ENCODE data around the gene AFAP1L2. TPM values are rescaled to one million over a fixed set of nuclear protein-coding genes. Genes with fewer than 3 reads are reported as not detected.

The AFAP1L2 gene
- total and polyA plus RNA-seq, 7 donors: 0.75 to 3.6 (median 1.7) TPM

GRCh38 chr10:114343623-114344505, 60.4 kb downstream of the AFAP1L2 start:
- H3K4me3 ChIP-seq: no peak overlapping the region
- H3K27ac ChIP-seq: no peak overlapping the region
- ATAC-seq (no peak), DNase-seq (no peak)
- H3K4me1 ChIP-seq: no peaks in the 10 kb centered on the region
- intact Hi-C loops (cut with DNase I): no loop called here
- no peaks in the 10 kb centered on the region for H3K36me3 ChIP-seq (ENCODE audit: insufficient read depth in 1 of 2, low read depth in 1 of 2)
- 61 to 67% (median 62%) methylated on average over 11 of the region's 11 CpGs for WGBS, 3 donors
- TF ChIP-seq, protein P1, sequence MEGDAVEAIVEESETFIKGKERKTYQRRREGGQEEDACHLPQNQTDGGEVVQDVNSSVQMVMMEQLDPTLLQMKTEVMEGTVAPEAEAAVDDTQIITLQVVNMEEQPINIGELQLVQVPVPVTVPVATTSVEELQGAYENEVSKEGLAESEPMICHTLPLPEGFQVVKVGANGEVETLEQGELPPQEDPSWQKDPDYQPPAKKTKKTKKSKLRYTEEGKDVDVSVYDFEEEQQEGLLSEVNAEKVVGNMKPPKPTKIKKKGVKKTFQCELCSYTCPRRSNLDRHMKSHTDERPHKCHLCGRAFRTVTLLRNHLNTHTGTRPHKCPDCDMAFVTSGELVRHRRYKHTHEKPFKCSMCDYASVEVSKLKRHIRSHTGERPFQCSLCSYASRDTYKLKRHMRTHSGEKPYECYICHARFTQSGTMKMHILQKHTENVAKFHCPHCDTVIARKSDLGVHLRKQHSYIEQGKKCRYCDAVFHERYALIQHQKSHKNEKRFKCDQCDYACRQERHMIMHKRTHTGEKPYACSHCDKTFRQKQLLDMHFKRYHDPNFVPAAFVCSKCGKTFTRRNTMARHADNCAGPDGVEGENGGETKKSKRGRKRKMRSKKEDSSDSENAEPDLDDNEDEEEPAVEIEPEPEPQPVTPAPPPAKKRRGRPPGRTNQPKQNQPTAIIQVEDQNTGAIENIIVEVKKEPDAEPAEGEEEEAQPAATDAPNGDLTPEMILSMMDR (IDR thresholded peaks at IDR 0.05): no peak
- no peaks in the 10 kb centered on the region for H3K9me3 ChIP-seq
- no peaks in the 10 kb centered on the region for H3K27me3 ChIP-seq (ENCODE audit: insufficient read depth in 3 of 3, low read length in 2 of 3)

DNA sequence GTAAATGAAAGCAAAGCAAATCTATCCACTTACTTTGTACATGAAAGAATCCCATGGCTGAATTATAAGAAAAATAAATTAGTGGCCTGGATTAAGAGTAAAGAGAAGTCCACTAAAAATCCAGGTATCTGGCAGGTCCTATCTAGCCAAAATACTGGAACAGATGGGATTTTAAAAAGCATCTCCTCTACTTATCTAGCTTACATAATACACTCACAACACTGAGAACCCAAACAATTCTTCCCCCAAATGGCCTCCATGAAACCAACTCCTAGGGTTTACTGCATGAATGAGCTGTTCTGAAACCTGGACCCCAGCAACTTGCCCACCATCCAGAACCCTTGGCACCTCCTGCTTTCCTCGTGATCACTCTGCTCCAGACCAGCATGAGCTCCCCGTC, 61.3 kb downstream of the AFAP1L2 start:
- H3K4me1 ChIP-seq: no peaks in the 10 kb centered on the region
- no peaks in the 10 kb centered on the region for H3K9me3 ChIP-seq
- DNase-seq: no peak
- WGBS, 3 donors: 65 to 85% (median 65%) methylated on average over 2 of the region's 2 CpGs
- H3K27me3 ChIP-seq (ENCODE audit: insufficient read depth in 3 of 3, low read length in 2 of 3): no peaks in the 10 kb centered on the region
- H3K4me3 ChIP-seq: no peak overlapping the region
- intact Hi-C loops (cut with DNase I): no loop called here
- no peak overlapping the region for H3K27ac ChIP-seq
- no peaks in the 10 kb centered on the region for H3K36me3 ChIP-seq (ENCODE audit: insufficient read depth in 1 of 2, low read depth in 1 of 2)
- TF ChIP-seq, protein P1 (IDR thresholded peaks at IDR 0.05): no peak
- ATAC-seq: no peak

DNA sequence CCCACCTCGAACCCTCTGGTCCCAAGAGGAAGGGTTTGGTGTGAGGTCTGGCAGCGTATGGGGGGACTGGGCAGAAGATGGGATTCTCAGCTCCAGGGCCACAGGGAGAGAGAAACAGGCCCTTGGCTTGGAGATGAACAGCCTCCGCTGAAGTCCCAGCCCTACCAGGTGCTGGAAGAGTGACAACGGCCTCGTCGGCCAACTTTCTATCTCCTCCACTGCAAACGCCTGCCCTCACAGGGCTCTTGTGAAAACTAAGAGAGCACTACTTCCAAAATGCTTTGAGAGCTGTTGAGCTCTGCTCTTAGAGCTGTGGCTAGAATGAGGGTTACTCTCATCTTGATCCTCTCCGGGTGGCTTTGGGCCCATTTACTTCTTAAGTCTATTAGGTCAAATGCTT, 63.5 kb downstream of the AFAP1L2 start:
- no peak for ATAC-seq

DNA sequence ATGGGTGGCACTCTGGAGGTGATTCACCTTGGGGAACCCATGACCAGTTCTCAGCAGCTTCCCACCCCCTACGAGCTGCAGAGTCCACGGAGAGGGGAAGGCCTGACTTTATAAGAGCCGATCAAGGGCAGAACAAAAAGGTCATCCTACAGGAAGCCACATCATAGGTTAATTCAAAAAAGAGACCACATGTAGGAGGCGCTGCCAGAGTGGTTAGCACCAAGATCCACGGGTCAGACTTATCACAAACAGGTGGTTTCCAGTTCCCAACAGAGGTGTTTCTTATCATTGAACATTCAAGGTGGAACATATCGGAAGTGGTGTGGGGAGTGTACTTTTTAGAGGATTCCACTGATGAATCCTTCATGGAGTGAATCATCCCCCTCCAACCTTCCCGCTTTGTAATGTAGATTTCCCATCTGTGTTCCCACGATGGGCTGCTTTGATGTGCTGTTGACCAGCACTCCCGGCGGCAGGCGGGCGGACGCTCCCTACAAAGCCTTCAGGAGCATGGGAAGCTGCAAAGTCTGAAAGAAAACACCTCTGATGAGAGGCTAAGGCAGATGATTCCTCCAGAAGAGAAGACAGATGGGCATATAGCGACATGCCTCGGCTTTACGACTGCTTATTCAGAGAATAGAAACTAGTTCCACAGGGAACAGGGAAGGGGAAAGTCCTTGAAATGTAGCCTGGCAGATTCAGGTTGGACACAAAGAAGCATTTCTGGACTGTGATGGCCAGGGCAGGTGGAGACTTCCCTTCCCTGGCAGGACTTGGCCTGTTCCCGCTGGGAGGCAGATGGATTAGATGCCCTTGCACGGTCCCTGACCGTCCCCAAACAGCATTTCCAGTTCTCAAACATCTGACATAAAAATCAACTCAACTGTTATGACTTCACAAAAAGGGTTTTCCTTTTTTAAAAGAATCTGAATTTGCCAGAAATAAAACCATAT, 66.5 kb downstream of the AFAP1L2 start:
- no peak overlapping the region for H3K27ac ChIP-seq
- no peak for DNase-seq
- WGBS, 3 donors: 73 to 79% (median 76%) methylated on average over 19 of the region's 19 CpGs

More for the DNA sequence above, 63.5 kb downstream of the AFAP1L2 start:
- no peaks in the 10 kb centered on the region for H3K9me3 ChIP-seq
- no peak overlapping the region for H3K27ac ChIP-seq
- H3K27me3 ChIP-seq (ENCODE audit: insufficient read depth in 3 of 3, low read length in 2 of 3): no peaks in the 10 kb centered on the region
- H3K4me3 ChIP-seq: no peak overlapping the region
- H3K4me1 ChIP-seq: no peaks in the 10 kb centered on the region
- H3K36me3 ChIP-seq (ENCODE audit: insufficient read depth in 1 of 2, low read depth in 1 of 2): no peaks in the 10 kb centered on the region
- intact Hi-C loops (cut with DNase I): no loop called here
- 28 to 56% (median 37%) methylated on average over 8 of the region's 8 CpGs for WGBS, 3 donors
- TF ChIP-seq, protein P1 (IDR thresholded peaks at IDR 0.05): no peak
- no peak for DNase-seq

More for the DNA sequence above, 66.5 kb downstream of the AFAP1L2 start:
- Histone ChIP-seq H3K4me3 (no peak overlapping the region), H3K9me3 (no peaks in the 10 kb centered on the region), H3K27me3 (ENCODE audit: insufficient read depth in 3 of 3, low read length in 2 of 3) (no peaks in the 10 kb centered on the region), H3K4me1 (peaks cover 12% of the 10 kb centered on the region), H3K36me3 (ENCODE audit: insufficient read depth in 1 of 2, low read depth in 1 of 2) (no peaks in the 10 kb centered on the region)
- TF ChIP-seq, protein P1 (IDR thresholded peaks at IDR 0.05): no peak
- intact Hi-C loops (cut with DNase I): no loop called here
- no peak for ATAC-seq
